WERI-Rb-1 (cell line): ENCODE results near the gene LHPP.

Experiments used
- DNase-seq: peaks from one replicate; pipeline ENCODE4 v3.0.0-alpha.2; 2020
- H3K27ac ChIP-seq: fragments of 250-450 bp; sonication (Bioruptor Pico); 2 replicates; pipeline ENCODE4 v1.5.1; 2020; ENCODE audit warnings: mild to moderate bottlenecking, moderate library complexity
- H3K27me3 ChIP-seq: fragments of 250-450 bp; sonication (Bioruptor Pico); 2 replicates; pipeline ENCODE4 v1.5.1; 2021; ENCODE audit warnings: mild to moderate bottlenecking, low read depth, moderate library complexity; ENCODE audit not compliant: insufficient read depth, severe bottlenecking
- H3K36me3 ChIP-seq: fragments of 250-450 bp; sonication (Bioruptor Pico); 2 replicates; pipeline ENCODE4 v1.5.1; 2020; ENCODE audit warnings: mild to moderate bottlenecking, moderate library complexity
- H3K4me3 ChIP-seq: 2 replicates; pipeline ENCODE4 v1.5.1; 2011; ENCODE audit warnings: low read depth, mild to moderate bottlenecking, control low read depth, low read length
- H3K9me3 ChIP-seq: fragments of 250-450 bp; sonication (Bioruptor Pico); 2 replicates; pipeline ENCODE4 v1.5.1; 2021; ENCODE audit warnings: mild to moderate bottlenecking, moderate library complexity; ENCODE audit not compliant: severe bottlenecking
- TF ChIP-seq, protein P1 (sequence below): IDR thresholded peaks from 2 replicates; pipeline ENCODE4 v1.5.1; 2011; ENCODE audit warnings: low read depth, mild to moderate bottlenecking, control low read depth, inconsistent platforms, low read length

Gene LHPP

GRCh38 chr10:124550293-124551034 lies 88.8 kb downstream of the LHPP start:
- Histone ChIP-seq H3K27ac (no peak overlapping the region), H3K36me3 (no peaks in the 10 kb centered on the region), H3K9me3 (no peaks in the 10 kb centered on the region), H3K4me3 (no peak overlapping the region), H3K27me3 (no peaks in the 10 kb centered on the region)
- DNase-seq = no peak
- TF ChIP-seq, protein P1, sequence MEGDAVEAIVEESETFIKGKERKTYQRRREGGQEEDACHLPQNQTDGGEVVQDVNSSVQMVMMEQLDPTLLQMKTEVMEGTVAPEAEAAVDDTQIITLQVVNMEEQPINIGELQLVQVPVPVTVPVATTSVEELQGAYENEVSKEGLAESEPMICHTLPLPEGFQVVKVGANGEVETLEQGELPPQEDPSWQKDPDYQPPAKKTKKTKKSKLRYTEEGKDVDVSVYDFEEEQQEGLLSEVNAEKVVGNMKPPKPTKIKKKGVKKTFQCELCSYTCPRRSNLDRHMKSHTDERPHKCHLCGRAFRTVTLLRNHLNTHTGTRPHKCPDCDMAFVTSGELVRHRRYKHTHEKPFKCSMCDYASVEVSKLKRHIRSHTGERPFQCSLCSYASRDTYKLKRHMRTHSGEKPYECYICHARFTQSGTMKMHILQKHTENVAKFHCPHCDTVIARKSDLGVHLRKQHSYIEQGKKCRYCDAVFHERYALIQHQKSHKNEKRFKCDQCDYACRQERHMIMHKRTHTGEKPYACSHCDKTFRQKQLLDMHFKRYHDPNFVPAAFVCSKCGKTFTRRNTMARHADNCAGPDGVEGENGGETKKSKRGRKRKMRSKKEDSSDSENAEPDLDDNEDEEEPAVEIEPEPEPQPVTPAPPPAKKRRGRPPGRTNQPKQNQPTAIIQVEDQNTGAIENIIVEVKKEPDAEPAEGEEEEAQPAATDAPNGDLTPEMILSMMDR = no peak

DNA sequence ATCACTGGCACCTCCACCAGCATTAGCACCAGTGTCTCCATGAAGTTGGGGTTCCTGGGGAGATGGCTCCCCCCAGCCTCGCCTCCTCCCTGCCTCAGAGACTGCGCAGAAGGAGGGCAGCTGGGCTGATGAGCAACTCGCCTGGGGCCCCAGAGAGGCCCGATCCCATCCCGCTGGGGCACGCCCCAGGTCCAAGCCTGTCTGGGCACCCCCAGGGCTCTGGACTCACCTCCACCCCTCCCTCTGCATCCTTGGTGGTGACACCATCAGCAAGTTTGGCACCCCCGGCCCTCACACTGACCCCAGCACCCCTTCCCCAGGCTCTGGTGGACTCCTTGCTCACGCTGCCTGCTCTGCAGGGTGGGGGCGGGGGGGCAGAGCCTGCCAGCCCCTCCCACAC lies 89.5 kb downstream of the LHPP start:
- TF ChIP-seq, protein P1 = no peak

GRCh38 chr10:124551755-124552154 lies 90.1 kb downstream of the LHPP start:
- H3K36me3 ChIP-seq = no peaks in the 10 kb centered on the region
- H3K27ac ChIP-seq = no peak overlapping the region
- no peaks in the 10 kb centered on the region for H3K27me3 ChIP-seq
- TF ChIP-seq, protein P1 = no peak
- no peak overlapping the region for H3K4me3 ChIP-seq
- no peaks in the 10 kb centered on the region for H3K9me3 ChIP-seq
- no peak for DNase-seq

More for the DNA sequence above, 89.5 kb downstream of the LHPP start:
- Histone ChIP-seq H3K27me3 (no peaks in the 10 kb centered on the region), H3K36me3 (no peaks in the 10 kb centered on the region), H3K9me3 (no peaks in the 10 kb centered on the region), H3K4me3 (no peak overlapping the region), H3K27ac (no peak overlapping the region)
- DNase-seq = no peak

DNA sequence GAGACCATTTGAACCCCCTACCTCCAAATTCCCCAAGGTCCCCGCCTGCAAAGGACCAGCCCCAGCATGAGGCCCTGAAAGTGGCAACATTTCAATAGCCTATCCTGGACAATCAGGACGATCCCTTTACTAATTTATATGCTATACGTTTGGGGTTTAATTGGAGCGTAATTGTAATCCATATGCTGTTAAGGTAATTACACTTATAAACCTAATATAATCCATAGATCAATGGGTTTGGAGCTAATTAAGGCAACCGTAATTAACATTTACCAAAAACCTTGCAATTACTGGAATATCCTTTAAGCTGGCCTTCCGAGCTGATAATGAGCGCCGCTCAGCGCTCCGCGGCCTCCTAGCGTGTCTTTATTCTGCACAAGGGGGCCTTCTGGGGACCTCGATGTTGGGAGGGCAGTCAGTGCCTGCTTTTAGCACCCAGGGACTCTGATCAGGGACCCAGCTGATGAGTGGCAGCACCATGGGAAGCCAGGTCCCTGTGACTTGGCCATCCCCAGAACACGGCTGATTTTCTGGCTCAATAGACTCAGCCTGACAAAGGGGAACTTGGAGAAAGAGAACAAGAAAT lies 91.2 kb downstream of the LHPP start:
- no peaks in the 10 kb centered on the region for H3K27me3 ChIP-seq
- TF ChIP-seq, protein P1 = no peak
- no peaks in the 10 kb centered on the region for H3K9me3 ChIP-seq
- no peak overlapping the region for H3K4me3 ChIP-seq
- H3K27ac ChIP-seq = no peak overlapping the region
- H3K36me3 ChIP-seq = no peaks in the 10 kb centered on the region
- DNase-seq = no peak

DNA sequence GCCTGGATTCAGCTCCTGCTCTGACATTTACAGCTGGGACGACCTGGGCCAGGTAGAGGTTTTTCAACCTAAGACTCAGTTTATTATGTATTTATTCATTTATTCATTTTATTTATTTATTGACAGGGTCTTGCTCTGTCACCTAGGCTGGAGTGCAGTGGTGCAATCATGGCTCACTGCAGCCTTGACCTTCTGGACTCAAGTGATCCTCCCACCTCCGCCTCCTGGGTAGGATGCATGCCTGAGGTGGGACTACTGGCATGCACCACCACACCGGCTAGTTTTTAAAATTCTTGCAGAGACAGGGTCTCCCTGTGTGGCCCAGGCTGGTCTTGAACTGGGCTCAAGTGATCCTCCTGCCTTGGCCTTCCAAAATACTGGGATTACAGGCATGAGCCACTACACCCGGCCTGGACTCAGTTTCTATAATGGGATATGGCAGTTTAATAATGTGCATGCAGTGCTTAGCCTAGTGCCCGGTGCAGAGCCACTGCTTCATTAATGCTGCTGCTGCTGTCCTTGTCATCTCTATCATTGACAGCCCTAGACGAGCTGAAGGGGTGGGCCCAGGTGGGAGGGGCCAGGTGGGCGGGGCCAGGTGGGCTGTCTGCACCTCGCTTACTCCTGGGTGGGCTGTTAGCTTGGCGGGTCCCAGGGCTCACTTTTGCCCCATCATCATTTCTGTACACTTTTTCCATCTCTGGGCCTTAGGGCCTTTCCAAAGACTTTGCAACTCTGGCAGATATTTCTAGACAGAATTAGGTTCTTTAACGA lies 92.6 kb downstream of the LHPP start:
- TF ChIP-seq, protein P1 = no peak
- no peak for DNase-seq
- H3K27ac ChIP-seq = no peak overlapping the region
- H3K4me3 ChIP-seq = no peak overlapping the region
- no peaks in the 10 kb centered on the region for H3K27me3 ChIP-seq
- H3K9me3 ChIP-seq = no peaks in the 10 kb centered on the region
- no peaks in the 10 kb centered on the region for H3K36me3 ChIP-seq
